Measurements from ENCODE around the gene NXPH3. TPM values are rescaled to one million over a fixed set of nuclear protein-coding genes. Genes with fewer than 3 reads are reported as not detected.

NXPH3 gene
- total and polyA plus RNA-seq, 2 of the 13 experiments (the other 11 are each of a cell fraction or from before 2014, with no cell fraction given), result 0.04 to 0.58 TPM

- TF ChIP-seq KDM2A (CRISPR knock-in tag; IDR thresholded peaks at IDR 0.05; ENCODE audit: borderline replicate concordance, low read depth) (peak; percentile 59; the same call in 1 of the 2 replicates), ZSCAN21 (CRISPR knock-in tag; IDR thresholded peaks at IDR 0.05; ENCODE audit: borderline replicate concordance) (no peak), RELA (CRISPR knock-in tag; IDR thresholded peaks at IDR 0.05) (peak; percentile 54; the same call in 1 of the 2 replicates), GABPB1 (CRISPR knock-in tag; IDR thresholded peaks at IDR 0.05) (peak; percentile 17; the same call in 1 of the 2 replicates), ZFP41 (CRISPR knock-in tag; IDR thresholded peaks at IDR 0.05; ENCODE audit: borderline replicate concordance) (0 out of 2 replicates have a peak, but pooled peaks have one; percentile 29), ZNF747 (CRISPR knock-in tag; IDR thresholded peaks at IDR 0.05; ENCODE audit: borderline replicate concordance) (no peak), TFDP1 (CRISPR knock-in tag; IDR thresholded peaks at IDR 0.05; ENCODE audit: borderline replicate concordance) (no peak), ZNF598 (CRISPR knock-in tag; IDR thresholded peaks at IDR 0.05; ENCODE audit: borderline replicate concordance) (peak; percentile 51; the same call in 1 of the 2 replicates), MXD4 (CRISPR knock-in tag; IDR thresholded peaks at IDR 0.05) (no peak), PHB2 (IDR thresholded peaks at IDR 0.05; ENCODE audit: partially characterized antibody) (no peak), SP2 (CRISPR knock-in tag; IDR thresholded peaks at IDR 0.05) (no peak), NKX3-1 (CRISPR knock-in tag; IDR thresholded peaks at IDR 0.05) (no peak), NR3C1 (CRISPR knock-in tag; IDR thresholded peaks at IDR 0.05) (no peak), CBX5 (CRISPR knock-in tag; IDR thresholded peaks at IDR 0.05; ENCODE audit: borderline replicate concordance) (0 out of 2 replicates have a peak, but pooled peaks have one; percentile 49), ZNF7 (CRISPR knock-in tag; IDR thresholded peaks at IDR 0.05) (no peak), REPIN1 (CRISPR knock-in tag; IDR thresholded peaks at IDR 0.05; ENCODE audit: borderline replicate concordance, low read depth) (0 out of 2 replicates have a peak, but pooled peaks have one; percentile 22), STAG1 (CRISPR knock-in tag; IDR thresholded peaks at IDR 0.05) (peak; percentile 84), MTF2 (CRISPR knock-in tag; IDR thresholded peaks at IDR 0.05; ENCODE audit: borderline replicate concordance) (peak; percentile 44; the same call in 1 of the 2 replicates), ZNF841 (CRISPR knock-in tag; IDR thresholded peaks at IDR 0.05; ENCODE audit: borderline replicate concordance) (no peak), ZNF550 (CRISPR knock-in tag; IDR thresholded peaks at IDR 0.05; ENCODE audit: borderline replicate concordance) (0 out of 2 replicates have a peak, but pooled peaks have one; percentile 20), CEBPB (IDR thresholded peaks at IDR 0.05; ENCODE audit: borderline replicate concordance, low read depth, low read length) (no peak)
Observed at GRCh38 chr17:49557312-49558024, 18.2 kb upstream of the NXPH3 start (continued).

Data from HepG2 (cell line).